Endothelial cell of umbilical vein (primary cell): Measurements from ENCODE around the gene PAGR1. TPM values are rescaled to one million over a fixed set of nuclear protein-coding genes. Genes with fewer than 3 reads are reported as not detected.

Experiments
- BruUV-seq: library from RNA; stranded (reverse); fragments of 400-500 nt; replicated peaks from 2 replicates; lab custom pipeline; 2021; lab: Mats Ljungman, UMichigan
- CTCF ChIA-PET: fragments of 300-600, 350-600 bp; sonication (Branson Sonifier 250); formaldehyde crosslinking; loops from one replicate; lab custom pipeline; 2021; ENCODE audit warnings: antibody characterized with exemption, inconsistent platforms; lab: Charles Lee
- POLR2A ChIA-PET: fragments of 300-600, 350-600 bp; sonication (Branson Sonifier 250); formaldehyde crosslinking; loops from one replicate; lab custom pipeline; 2021; ENCODE audit warnings: antibody characterized with exemption, inconsistent platforms; lab: Charles Lee
- DNase-seq: peaks from one replicate; pipeline ENCODE4 v3.0.0-alpha.2; 2011; ENCODE audit warnings: low read depth, low spot score
- FAIRE-seq: peaks from 2 replicates; lab custom pipeline; 2011; peaks lifted over from hg19 to GRCh38; lab: Jason Lieb, UNC
- H2AFZ ChIP-seq: 2 replicates; pipeline ENCODE4 v1.6.0; 2012; ENCODE audit warnings: low read depth, low read length, control low read depth, inconsistent platforms
- H3K27ac ChIP-seq: 2 replicates; pipeline ENCODE4 v1.5.1; 2011; ENCODE audit warnings: low read depth, mild to moderate bottlenecking, control low read depth, low read length, moderate library complexity; ENCODE audit not compliant: insufficient read depth
- H3K27me3 ChIP-seq, 2 experiments: 2 replicates each; pipeline versions ENCODE4 v1.6.0 to v1.6.1; 2011; ENCODE audit warnings: low read length in 2 of 2, mixed read lengths in 1 of 2; ENCODE audit not compliant: control insufficient read depth in 2 of 2, insufficient read depth in 2 of 2
- H3K36me3 ChIP-seq, 2 experiments: 2 replicates in 1 of 2; 3 replicates in 1 of 2; pipeline ENCODE4 v1.5.1; 2011; ENCODE audit warnings: low read length in 2 of 2, mild to moderate bottlenecking in 1 of 2, moderate library complexity in 1 of 2; ENCODE audit not compliant: control insufficient read depth in 2 of 2, insufficient read depth in 2 of 2; ENCODE audit errors: extremely low read depth in 1 of 2
- H3K4me1 ChIP-seq: 3 replicates; pipeline ENCODE4 v1.5.1; 2011; ENCODE audit warnings: mild to moderate bottlenecking, low read length; ENCODE audit not compliant: control insufficient read depth, insufficient read depth; ENCODE audit errors: extremely low read depth
- H3K4me2 ChIP-seq: 2 replicates; pipeline ENCODE4 v1.6.1; 2011; ENCODE audit warnings: low read length, control low read depth, mixed read lengths; ENCODE audit not compliant: insufficient read depth
- H3K4me3 ChIP-seq, 3 experiments: fragments of 200-600 bp in 1 of 3; sonication (generic), shearing (Covaris generic) in 1 of 3; replicated peaks in 1 of 3; 2 replicates each; pipeline ENCODE4 v1.5.1; 2011 to 2016; ENCODE audit warnings: control low read depth in 3 of 3, low read length in 3 of 3, mild to moderate bottlenecking in 2 of 3, inconsistent platforms in 1 of 3, low read depth in 1 of 3, moderate library complexity in 1 of 3; ENCODE audit not compliant: insufficient read depth in 1 of 3
- H3K79me2 ChIP-seq: 2 replicates; pipeline ENCODE4 v1.6.0; 2012; ENCODE audit warnings: low read length, inconsistent platforms; ENCODE audit not compliant: control insufficient read depth, insufficient read depth
- H3K9ac ChIP-seq: replicated peaks from 2 replicates; pipeline ENCODE3; 2011; ENCODE audit warnings: low read length, control low read depth; ENCODE audit not compliant: insufficient read depth; ENCODE audit errors: extremely low read depth
- H3K9me1 ChIP-seq: replicated peaks from 3 replicates; pipeline ENCODE4 v1.6.0; 2011; ENCODE audit warnings: mild to moderate bottlenecking, low read length; ENCODE audit not compliant: control insufficient read depth, insufficient read depth; ENCODE audit errors: extremely low read depth
- H3K9me3 ChIP-seq: replicated peaks from 2 replicates; pipeline ENCODE4 v1.5.1; 2012; ENCODE audit warnings: low read length, inconsistent platforms; ENCODE audit not compliant: control insufficient read depth, insufficient read depth
- H4K20me1 ChIP-seq: replicated peaks from 2 replicates; pipeline ENCODE3; 2011; ENCODE audit warnings: mild to moderate bottlenecking, low read length; ENCODE audit not compliant: control insufficient read depth, insufficient read depth; ENCODE audit errors: extremely low read depth
- GATA2 ChIP-seq: IDR thresholded peaks from 2 replicates; pipeline ENCODE4 v1.7.0; 2011; ENCODE audit warnings: low read depth, mild to moderate bottlenecking, moderate library complexity, mixed read lengths, low read length; ENCODE audit not compliant: insufficient read length, insufficient read depth
- MAX ChIP-seq: IDR thresholded peaks from 2 replicates; pipeline ENCODE4 v1.6.1; 2011; ENCODE audit not compliant: insufficient read depth, insufficient read length
- MYC ChIP-seq: IDR thresholded peaks from one replicate; pipeline ENCODE4 v1.6.1; 2011; ENCODE audit warnings: mild to moderate bottlenecking, low read depth, low read length
- POLR2A ChIP-seq: IDR thresholded peaks from 2 replicates; pipeline ENCODE4 v1.6.1; 2012; ENCODE audit warnings: low read depth, mild to moderate bottlenecking, control low read depth, low read length
- dilution Hi-C: fragments of 300-500 bp; cut with MboI; formaldehyde crosslinking; loops from one replicate; pipeline ENCODE4 v1.15.0; 2019; ENCODE audit warnings: low sequenced_read_pairs; ENCODE audit not compliant: extremely low pct_ligation_motif_present
- intact Hi-C: fragments of 100-400 bp; cut with micrococcal nuclease; formaldehyde crosslinking; loops from one replicate; pipeline ENCODE4 v1.10.0; 2022
- polyA plus RNA-seq, 4 experiments: library from polyadenylated mRNA; depleted of rRNA in 3 of 4; stranded (reverse) in 3 of 4; unstranded in 1 of 4; fragments of >200 nt; gene quantifications; 2 replicates each; pipeline versions ENCODE4 v1.2.1 to v1.2.3, GENCODE V29; 2011 to 2012; ENCODE audit warnings: missing spikeins in 1 of 4
- total RNA-seq: library from RNA; stranded (reverse); gene quantifications from 2 replicates; pipeline ENCODE4 v1.2.3, GENCODE V29; 2021

PAGR1 gene
- total and polyA plus RNA-seq, 2 donors (not counting 3 experiments of a cell fraction or from before 2014, with no cell fraction given) = 15.9 to 26.3 TPM

DNA sequence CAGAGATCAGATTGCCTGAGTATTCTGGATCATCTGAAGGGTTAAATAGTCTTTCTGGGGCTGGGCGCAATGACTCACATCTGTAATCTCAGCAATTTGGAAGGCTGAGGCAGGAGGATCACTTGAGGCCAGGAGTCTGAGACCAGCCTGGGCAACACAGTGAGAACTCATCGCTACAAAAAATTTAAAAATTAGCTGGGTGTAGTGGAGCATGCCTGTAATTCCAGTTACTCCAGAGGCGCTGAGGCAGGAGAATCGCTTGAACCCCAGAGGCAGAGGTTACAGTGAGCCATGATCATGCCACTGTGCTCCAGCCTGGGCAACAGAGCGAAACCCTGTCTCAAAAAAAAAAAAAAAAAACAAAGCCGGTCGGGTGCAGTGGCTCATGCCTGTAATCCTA lies 20.0 kb downstream of the PAGR1 start:
- dilution Hi-C loops = no loop called here
- DNase-seq = no peak

GRCh38 chr16:29836623-29837022 lies 20.7 kb downstream of the PAGR1 start:
- no peak for TF ChIP-seq MAX
- Histone ChIP-seq H2AFZ (no peak overlapping the region), H3K4me3 (no peak overlapping the region), H3K9me1 (no peaks in the 10 kb centered on the region), H3K9me3 (no peaks in the 10 kb centered on the region), H3K79me2 (no peaks in the 10 kb centered on the region), H3K36me3 (peaks cover 0 to 22% of the 10 kb centered on the region in 2 experiments), H3K4me2 (no peak overlapping the region), H3K9ac (no peak overlapping the region), H3K4me1 (no peaks in the 10 kb centered on the region), H3K27me3 (no peaks in the 10 kb centered on the region), H3K27ac (no peak overlapping the region), H4K20me1 (no peaks in the 10 kb centered on the region)
- intact Hi-C loops (no loop called here), dilution Hi-C loops (no loop called here)
- CTCF ChIA-PET = interaction anchor here (1.8 to 4.5 kb wide), 2 partner anchors 12 to 52 kb away, joined by 5 to 46 read pairs; no protein-coding TSS in a partner anchor
- no peak for FAIRE-seq
- POLR2A ChIA-PET = interaction anchor here (0.7 kb wide), 1 partner anchor 41 kb away, joined by 4 read pairs; no protein-coding TSS in a partner anchor
- no peak for DNase-seq
- no TSS peak for BruUV-seq

More for the DNA sequence above, 20.0 kb downstream of the PAGR1 start:
- TF ChIP-seq GATA2 (no peak), POLR2A (no peak), MYC (no peak)
- no peaks in the 10 kb centered on the region for H3K9me1 ChIP-seq
- no peak overlapping the region for H3K9ac ChIP-seq
- CTCF ChIA-PET = interaction anchor here (0.7 to 4.5 kb wide), 4 partner anchors 12 to 32 kb away, joined by 3 to 46 read pairs (median 6); no protein-coding TSS in a partner anchor
- no peaks in the 10 kb centered on the region for H3K9me3 ChIP-seq
- intact Hi-C loops = no loop called here
- no peak for FAIRE-seq
- H4K20me1 ChIP-seq = no peaks in the 10 kb centered on the region
- no peak overlapping the region for H3K4me2 ChIP-seq
- no peak overlapping the region for H3K27ac ChIP-seq
- no peak overlapping the region for H2AFZ ChIP-seq
- BruUV-seq = no TSS peak
- H3K79me2 ChIP-seq = no peaks in the 10 kb centered on the region
- H3K4me3 ChIP-seq = no peak overlapping the region
- POLR2A ChIA-PET = interaction anchor here (0.7 kb wide), 1 partner anchor 41 kb away, joined by 4 read pairs; no protein-coding TSS in a partner anchor
- H3K27me3 ChIP-seq = no peaks in the 10 kb centered on the region
- H3K36me3 ChIP-seq = peaks cover 0 to 25% of the 10 kb centered on the region in 2 experiments
- H3K4me1 ChIP-seq = no peaks in the 10 kb centered on the region
